ENCODE measurements around the gene NMRK2. TPM values are rescaled to one million over a fixed set of nuclear protein-coding genes. Genes with fewer than 3 reads are reported as not detected.

Gene NMRK2
- total RNA-seq, 1 experiment from 2014 or later, result 61.9 TPM

DNA sequence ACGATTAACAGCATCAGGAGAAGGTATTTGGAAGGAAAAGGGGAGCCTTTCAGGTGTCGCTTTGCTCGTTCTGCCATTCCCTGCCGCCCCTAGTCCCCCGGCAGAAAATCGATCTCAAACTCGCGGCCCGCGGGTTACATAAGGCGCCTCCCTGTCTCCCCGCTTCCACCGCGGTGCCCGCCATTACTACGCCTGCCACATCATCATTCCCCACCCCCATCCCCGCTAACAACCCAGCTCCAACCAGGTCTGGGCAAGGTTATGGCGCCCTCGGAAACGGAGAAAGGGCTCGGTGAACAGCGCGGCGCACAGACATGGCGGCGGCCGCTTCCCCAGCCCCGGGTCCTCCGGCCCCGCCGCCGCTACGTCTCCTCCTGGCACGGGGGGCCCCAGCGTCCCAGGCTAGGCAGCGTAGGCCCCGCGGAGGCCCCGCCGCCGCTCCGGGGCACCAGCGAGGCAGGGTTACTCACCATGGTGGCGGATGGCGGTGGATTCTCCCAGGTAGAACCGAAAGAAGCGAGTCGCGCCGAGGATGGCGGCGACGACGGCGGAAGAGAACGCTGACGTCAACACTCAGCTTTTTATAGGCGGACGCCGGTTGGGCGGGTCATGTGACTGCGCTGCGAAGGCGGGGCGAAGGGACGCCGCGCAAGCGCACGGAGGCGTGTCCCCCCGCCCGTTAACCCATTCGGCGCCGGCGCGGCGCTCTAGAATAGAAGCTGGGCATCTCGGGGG, 52.2 kb downstream of the NMRK2 start, which contains the start of gene EEF2 (continued):
- TF ChIP-seq, protein P1, sequence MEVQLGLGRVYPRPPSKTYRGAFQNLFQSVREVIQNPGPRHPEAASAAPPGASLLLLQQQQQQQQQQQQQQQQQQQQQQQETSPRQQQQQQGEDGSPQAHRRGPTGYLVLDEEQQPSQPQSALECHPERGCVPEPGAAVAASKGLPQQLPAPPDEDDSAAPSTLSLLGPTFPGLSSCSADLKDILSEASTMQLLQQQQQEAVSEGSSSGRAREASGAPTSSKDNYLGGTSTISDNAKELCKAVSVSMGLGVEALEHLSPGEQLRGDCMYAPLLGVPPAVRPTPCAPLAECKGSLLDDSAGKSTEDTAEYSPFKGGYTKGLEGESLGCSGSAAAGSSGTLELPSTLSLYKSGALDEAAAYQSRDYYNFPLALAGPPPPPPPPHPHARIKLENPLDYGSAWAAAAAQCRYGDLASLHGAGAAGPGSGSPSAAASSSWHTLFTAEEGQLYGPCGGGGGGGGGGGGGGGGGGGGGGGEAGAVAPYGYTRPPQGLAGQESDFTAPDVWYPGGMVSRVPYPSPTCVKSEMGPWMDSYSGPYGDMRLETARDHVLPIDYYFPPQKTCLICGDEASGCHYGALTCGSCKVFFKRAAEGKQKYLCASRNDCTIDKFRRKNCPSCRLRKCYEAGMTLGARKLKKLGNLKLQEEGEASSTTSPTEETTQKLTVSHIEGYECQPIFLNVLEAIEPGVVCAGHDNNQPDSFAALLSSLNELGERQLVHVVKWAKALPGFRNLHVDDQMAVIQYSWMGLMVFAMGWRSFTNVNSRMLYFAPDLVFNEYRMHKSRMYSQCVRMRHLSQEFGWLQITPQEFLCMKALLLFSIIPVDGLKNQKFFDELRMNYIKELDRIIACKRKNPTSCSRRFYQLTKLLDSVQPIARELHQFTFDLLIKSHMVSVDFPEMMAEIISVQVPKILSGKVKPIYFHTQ (CRISPR knock-in tag; IDR thresholded peaks at IDR 0.05), result no peak
- TF ChIP-seq NFATC4 (CRISPR knock-in tag; IDR thresholded peaks at IDR 0.05) (peak; percentile 7; the same call in 1 of the 2 replicates), ZNF121 (CRISPR knock-in tag; IDR thresholded peaks at IDR 0.05) (no peak), FOXP1 (CRISPR knock-in tag; IDR thresholded peaks at IDR 0.05; ENCODE audit: borderline replicate concordance) (peak; percentile 89), KAT7 (CRISPR knock-in tag; IDR thresholded peaks at IDR 0.05; ENCODE audit: borderline replicate concordance) (0 out of 2 replicates have a peak, but pooled peaks have one; percentile 20), SOX15 (CRISPR knock-in tag; IDR thresholded peaks at IDR 0.05) (no peak), CREB1 (CRISPR knock-in tag; IDR thresholded peaks at IDR 0.05) (no peak; the same call in 1 of the 2 replicates), ZNF396 (CRISPR knock-in tag; IDR thresholded peaks at IDR 0.05; ENCODE audit: borderline replicate concordance) (no peak), ZNF219 (CRISPR knock-in tag; IDR thresholded peaks at IDR 0.05; ENCODE audit: borderline replicate concordance) (no peak), TEAD1 (CRISPR knock-in tag; IDR thresholded peaks at IDR 0.05) (peak; percentile 80; the same call in 1 of the 2 replicates), ZBTB21 (CRISPR knock-in tag; IDR thresholded peaks at IDR 0.05; ENCODE audit: borderline replicate concordance) (peak; percentile 91), ESRRA (CRISPR knock-in tag; IDR thresholded peaks at IDR 0.05; ENCODE audit: borderline replicate concordance) (no peak), ELF4 (CRISPR knock-in tag; IDR thresholded peaks at IDR 0.05; ENCODE audit: low read depth) (no peak), OVOL2 (CRISPR knock-in tag; IDR thresholded peaks at IDR 0.05; ENCODE audit: borderline replicate concordance) (no peak), NR1H2 (CRISPR knock-in tag; IDR thresholded peaks at IDR 0.05) (no peak; the same call in 1 of the 2 replicates), RELA (CRISPR knock-in tag; IDR thresholded peaks at IDR 0.05; ENCODE audit: borderline replicate concordance) (no peak)
- TF ChIP-seq, protein P2, sequence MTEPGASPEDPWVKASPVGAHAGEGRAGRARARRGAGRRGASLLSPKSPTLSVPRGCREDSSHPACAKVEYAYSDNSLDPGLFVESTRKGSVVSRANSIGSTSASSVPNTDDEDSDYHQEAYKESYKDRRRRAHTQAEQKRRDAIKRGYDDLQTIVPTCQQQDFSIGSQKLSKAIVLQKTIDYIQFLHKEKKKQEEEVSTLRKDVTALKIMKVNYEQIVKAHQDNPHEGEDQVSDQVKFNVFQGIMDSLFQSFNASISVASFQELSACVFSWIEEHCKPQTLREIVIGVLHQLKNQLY (CRISPR knock-in tag; IDR thresholded peaks at IDR 0.05), result no peak
- TF ChIP-seq, protein P3, sequence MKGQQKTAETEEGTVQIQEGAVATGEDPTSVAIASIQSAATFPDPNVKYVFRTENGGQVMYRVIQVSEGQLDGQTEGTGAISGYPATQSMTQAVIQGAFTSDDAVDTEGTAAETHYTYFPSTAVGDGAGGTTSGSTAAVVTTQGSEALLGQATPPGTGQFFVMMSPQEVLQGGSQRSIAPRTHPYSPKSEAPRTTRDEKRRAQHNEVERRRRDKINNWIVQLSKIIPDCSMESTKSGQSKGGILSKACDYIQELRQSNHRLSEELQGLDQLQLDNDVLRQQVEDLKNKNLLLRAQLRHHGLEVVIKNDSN (CRISPR knock-in tag; IDR thresholded peaks at IDR 0.05), result peak; percentile 97
- TF ChIP-seq, protein P4, sequence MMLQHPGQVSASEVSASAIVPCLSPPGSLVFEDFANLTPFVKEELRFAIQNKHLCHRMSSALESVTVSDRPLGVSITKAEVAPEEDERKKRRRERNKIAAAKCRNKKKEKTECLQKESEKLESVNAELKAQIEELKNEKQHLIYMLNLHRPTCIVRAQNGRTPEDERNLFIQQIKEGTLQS (CRISPR knock-in tag; conservative IDR thresholded peaks at IDR 0.05), result no peak
- TF ChIP-seq, protein P5, sequence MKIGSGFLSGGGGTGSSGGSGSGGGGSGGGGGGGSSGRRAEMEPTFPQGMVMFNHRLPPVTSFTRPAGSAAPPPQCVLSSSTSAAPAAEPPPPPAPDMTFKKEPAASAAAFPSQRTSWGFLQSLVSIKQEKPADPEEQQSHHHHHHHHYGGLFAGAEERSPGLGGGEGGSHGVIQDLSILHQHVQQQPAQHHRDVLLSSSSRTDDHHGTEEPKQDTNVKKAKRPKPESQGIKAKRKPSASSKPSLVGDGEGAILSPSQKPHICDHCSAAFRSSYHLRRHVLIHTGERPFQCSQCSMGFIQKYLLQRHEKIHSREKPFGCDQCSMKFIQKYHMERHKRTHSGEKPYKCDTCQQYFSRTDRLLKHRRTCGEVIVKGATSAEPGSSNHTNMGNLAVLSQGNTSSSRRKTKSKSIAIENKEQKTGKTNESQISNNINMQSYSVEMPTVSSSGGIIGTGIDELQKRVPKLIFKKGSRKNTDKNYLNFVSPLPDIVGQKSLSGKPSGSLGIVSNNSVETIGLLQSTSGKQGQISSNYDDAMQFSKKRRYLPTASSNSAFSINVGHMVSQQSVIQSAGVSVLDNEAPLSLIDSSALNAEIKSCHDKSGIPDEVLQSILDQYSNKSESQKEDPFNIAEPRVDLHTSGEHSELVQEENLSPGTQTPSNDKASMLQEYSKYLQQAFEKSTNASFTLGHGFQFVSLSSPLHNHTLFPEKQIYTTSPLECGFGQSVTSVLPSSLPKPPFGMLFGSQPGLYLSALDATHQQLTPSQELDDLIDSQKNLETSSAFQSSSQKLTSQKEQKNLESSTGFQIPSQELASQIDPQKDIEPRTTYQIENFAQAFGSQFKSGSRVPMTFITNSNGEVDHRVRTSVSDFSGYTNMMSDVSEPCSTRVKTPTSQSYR (CRISPR knock-in tag; IDR thresholded peaks at IDR 0.05), result no peak
- TF ChIP-seq, protein P6, sequence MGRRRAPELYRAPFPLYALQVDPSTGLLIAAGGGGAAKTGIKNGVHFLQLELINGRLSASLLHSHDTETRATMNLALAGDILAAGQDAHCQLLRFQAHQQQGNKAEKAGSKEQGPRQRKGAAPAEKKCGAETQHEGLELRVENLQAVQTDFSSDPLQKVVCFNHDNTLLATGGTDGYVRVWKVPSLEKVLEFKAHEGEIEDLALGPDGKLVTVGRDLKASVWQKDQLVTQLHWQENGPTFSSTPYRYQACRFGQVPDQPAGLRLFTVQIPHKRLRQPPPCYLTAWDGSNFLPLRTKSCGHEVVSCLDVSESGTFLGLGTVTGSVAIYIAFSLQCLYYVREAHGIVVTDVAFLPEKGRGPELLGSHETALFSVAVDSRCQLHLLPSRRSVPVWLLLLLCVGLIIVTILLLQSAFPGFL (CRISPR knock-in tag; IDR thresholded peaks at IDR 0.05; ENCODE audit: borderline replicate concordance), result no peak
- TF ChIP-seq, protein P7, sequence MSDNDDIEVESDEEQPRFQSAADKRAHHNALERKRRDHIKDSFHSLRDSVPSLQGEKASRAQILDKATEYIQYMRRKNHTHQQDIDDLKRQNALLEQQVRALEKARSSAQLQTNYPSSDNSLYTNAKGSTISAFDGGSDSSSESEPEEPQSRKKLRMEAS (CRISPR knock-in tag; IDR thresholded peaks at IDR 0.05), result peak; percentile 94
- TF ChIP-seq, protein P8, sequence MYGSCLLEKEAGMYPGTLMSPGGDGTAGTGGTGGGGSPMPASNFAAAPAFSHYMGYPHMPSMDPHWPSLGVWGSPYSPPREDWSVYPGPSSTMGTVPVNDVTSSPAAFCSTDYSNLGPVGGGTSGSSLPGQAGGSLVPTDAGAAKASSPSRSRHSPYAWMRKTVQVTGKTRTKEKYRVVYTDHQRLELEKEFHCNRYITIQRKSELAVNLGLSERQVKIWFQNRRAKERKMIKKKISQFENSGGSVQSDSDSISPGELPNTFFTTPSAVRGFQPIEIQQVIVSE (CRISPR knock-in tag; IDR thresholded peaks at IDR 0.05; ENCODE audit: borderline replicate concordance), result no peak; the same call in 1 of the 2 replicates
- TF ChIP-seq, protein P9, sequence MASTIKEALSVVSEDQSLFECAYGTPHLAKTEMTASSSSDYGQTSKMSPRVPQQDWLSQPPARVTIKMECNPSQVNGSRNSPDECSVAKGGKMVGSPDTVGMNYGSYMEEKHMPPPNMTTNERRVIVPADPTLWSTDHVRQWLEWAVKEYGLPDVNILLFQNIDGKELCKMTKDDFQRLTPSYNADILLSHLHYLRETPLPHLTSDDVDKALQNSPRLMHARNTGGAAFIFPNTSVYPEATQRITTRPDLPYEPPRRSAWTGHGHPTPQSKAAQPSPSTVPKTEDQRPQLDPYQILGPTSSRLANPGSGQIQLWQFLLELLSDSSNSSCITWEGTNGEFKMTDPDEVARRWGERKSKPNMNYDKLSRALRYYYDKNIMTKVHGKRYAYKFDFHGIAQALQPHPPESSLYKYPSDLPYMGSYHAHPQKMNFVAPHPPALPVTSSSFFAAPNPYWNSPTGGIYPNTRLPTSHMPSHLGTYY (CRISPR knock-in tag; IDR thresholded peaks at IDR 0.05), result 0 out of 2 replicates have a peak, but pooled peaks have one; percentile 74
- TF ChIP-seq, protein P10, sequence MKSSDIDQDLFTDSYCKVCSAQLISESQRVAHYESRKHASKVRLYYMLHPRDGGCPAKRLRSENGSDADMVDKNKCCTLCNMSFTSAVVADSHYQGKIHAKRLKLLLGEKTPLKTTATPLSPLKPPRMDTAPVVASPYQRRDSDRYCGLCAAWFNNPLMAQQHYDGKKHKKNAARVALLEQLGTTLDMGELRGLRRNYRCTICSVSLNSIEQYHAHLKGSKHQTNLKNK (CRISPR knock-in tag; IDR thresholded peaks at IDR 0.05), result peak; percentile 79; the same call in 1 of the 2 replicates
- TF ChIP-seq, protein P11, sequence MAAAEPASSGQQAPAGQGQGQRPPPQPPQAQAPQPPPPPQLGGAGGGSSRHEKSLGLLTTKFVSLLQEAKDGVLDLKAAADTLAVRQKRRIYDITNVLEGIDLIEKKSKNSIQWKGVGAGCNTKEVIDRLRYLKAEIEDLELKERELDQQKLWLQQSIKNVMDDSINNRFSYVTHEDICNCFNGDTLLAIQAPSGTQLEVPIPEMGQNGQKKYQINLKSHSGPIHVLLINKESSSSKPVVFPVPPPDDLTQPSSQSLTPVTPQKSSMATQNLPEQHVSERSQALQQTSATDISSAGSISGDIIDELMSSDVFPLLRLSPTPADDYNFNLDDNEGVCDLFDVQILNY (CRISPR knock-in tag; IDR thresholded peaks at IDR 0.05), result peak; percentile 74; the same call in 1 of the 2 replicates
